ENCODE measurements around the gene RNU6-9. TPM values are rescaled to one million over a fixed set of nuclear protein-coding genes. Genes with fewer than 3 reads are reported as not detected.
"Not testable (repeated sequence)": the region's sequence is repeated elsewhere in the genome, so short reads cannot be mapped to it uniquely, and the experiment has no call there.

The RNU6-9 gene
- total RNA-seq, 2 donors from 2014 or later: not detected

- Mint-ChIP-seq H3K36me3 (ENCODE audit: low read depth) (no peaks in the 10 kb centered on the region), H3K4me3 (peak overlapping the region; percentile 82), H3K27me3 (no peaks in the 10 kb centered on the region), H3K4me1 (peaks cover 24% of the 10 kb centered on the region), H3K27ac (peak overlapping the region; percentile 93)
- ATAC-seq: peak; percentile 61
- peak in 1 of 3 donors; percentile 44 for DNase-seq
- no peaks in the 10 kb centered on the region for H3K9me3 ChIP-seq (ENCODE audit: control insufficient read depth, low read length, poor library complexity, severe bottlenecking)
These were observed 4.5 kb upstream of the RNU6-9 start for GRCh38 chr19:888581-889385.

- no peaks in the 10 kb centered on the region for H3K27me3 Mint-ChIP-seq
- H3K9me3 ChIP-seq (ENCODE audit: control insufficient read depth, low read length, poor library complexity, severe bottlenecking): no peaks in the 10 kb centered on the region
- no peak overlapping the region for H3K27ac Mint-ChIP-seq
- ATAC-seq (no peak), DNase-seq (no peak)
- peaks cover 24% of the 10 kb centered on the region for H3K4me1 Mint-ChIP-seq
- H3K4me3 Mint-ChIP-seq: no peak overlapping the region
- H3K36me3 Mint-ChIP-seq (ENCODE audit: low read depth): no peaks in the 10 kb centered on the region
These were observed 3.5 kb upstream of the RNU6-9 start for GRCh38 chr19:889662-890295.

- peak overlapping the region; percentile 82 for H3K4me3 Mint-ChIP-seq
- peaks cover 26% of the 10 kb centered on the region for H3K4me1 Mint-ChIP-seq
- H3K36me3 Mint-ChIP-seq (ENCODE audit: low read depth): no peaks in the 10 kb centered on the region
- DNase-seq (no peak), ATAC-seq (no peak)
- H3K27ac Mint-ChIP-seq: peak overlapping the region; percentile 85
- no peaks in the 10 kb centered on the region for H3K9me3 ChIP-seq (ENCODE audit: control insufficient read depth, low read length, poor library complexity, severe bottlenecking)
- no peaks in the 10 kb centered on the region for H3K27me3 Mint-ChIP-seq
These were observed 2.5 kb upstream of the RNU6-9 start for GRCh38 chr19:890831-891230.

GRCh38 chr19:891421-892200, 1.7 kb upstream of the RNU6-9 start:
- ATAC-seq: not testable (repeated sequence)

GRCh38 chr19:892243-892893, 916 bp upstream of the RNU6-9 start:
- Mint-ChIP-seq H3K27ac (peak overlapping the region; percentile 95), H3K36me3 (ENCODE audit: low read depth) (no peaks in the 10 kb centered on the region), H3K4me3 (peak overlapping the region; percentile 86), H3K27me3 (no peaks in the 10 kb centered on the region), H3K4me1 (peaks cover 26% of the 10 kb centered on the region)
- DNase-seq (peak in 1 of 3 donors; percentile 53), ATAC-seq (no peak)
- no peaks in the 10 kb centered on the region for H3K9me3 ChIP-seq (ENCODE audit: control insufficient read depth, low read length, poor library complexity, severe bottlenecking)

More at GRCh38 chr19:891421-892200, 1.7 kb upstream of the RNU6-9 start:
- H3K27me3 Mint-ChIP-seq; DNase-seq; H3K9me3 ChIP-seq (ENCODE audit: control insufficient read depth, low read length, poor library complexity, severe bottlenecking); H3K36me3 Mint-ChIP-seq (ENCODE audit: low read depth): not testable (repeated sequence)
- Mint-ChIP-seq H3K27ac (peak overlapping the region; percentile 95), H3K4me1 (peaks cover 26% of the 10 kb centered on the region), H3K4me3 (peak overlapping the region; percentile 86)

GRCh38 chr19:896434-896833, 3.1 kb downstream of the RNU6-9 start:
- no peak for DNase-seq
- Mint-ChIP-seq H3K4me3 (no peak overlapping the region), H3K27ac (no peak overlapping the region), H3K27me3 (no peaks in the 10 kb centered on the region), H3K4me1 (peaks cover 16% of the 10 kb centered on the region), H3K36me3 (ENCODE audit: low read depth) (no peaks in the 10 kb centered on the region)
- no peaks in the 10 kb centered on the region for H3K9me3 ChIP-seq (ENCODE audit: control insufficient read depth, low read length, poor library complexity, severe bottlenecking)
- no peak for ATAC-seq

GRCh38 chr19:896999-897398, 3.7 kb downstream of the RNU6-9 start:
- ATAC-seq (no peak), DNase-seq (no peak)
- Mint-ChIP-seq H3K27ac (peak overlapping the region; percentile 79), H3K4me1 (peaks cover 16% of the 10 kb centered on the region), H3K27me3 (no peaks in the 10 kb centered on the region), H3K36me3 (ENCODE audit: low read depth) (no peaks in the 10 kb centered on the region), H3K4me3 (peak overlapping the region; percentile 31)
- no peaks in the 10 kb centered on the region for H3K9me3 ChIP-seq (ENCODE audit: control insufficient read depth, low read length, poor library complexity, severe bottlenecking)

GRCh38 chr19:897442-898039, 4.3 kb downstream of the RNU6-9 start:
- Mint-ChIP-seq H3K36me3 (ENCODE audit: low read depth) (no peaks in the 10 kb centered on the region), H3K4me1 (peaks cover 14% of the 10 kb centered on the region), H3K27me3 (no peaks in the 10 kb centered on the region), H3K27ac (peak overlapping the region; percentile 79), H3K4me3 (no peak overlapping the region)
- no peaks in the 10 kb centered on the region for H3K9me3 ChIP-seq (ENCODE audit: control insufficient read depth, low read length, poor library complexity, severe bottlenecking)
- DNase-seq: no peak
- no peak for ATAC-seq

GRCh38 chr19:898663-899062, 5.4 kb downstream of the RNU6-9 start:
- Mint-ChIP-seq H3K27ac (no peak overlapping the region), H3K4me3 (no peak overlapping the region), H3K36me3 (ENCODE audit: low read depth) (no peaks in the 10 kb centered on the region), H3K27me3 (no peaks in the 10 kb centered on the region), H3K4me1 (peaks cover 7% of the 10 kb centered on the region)
- H3K9me3 ChIP-seq (ENCODE audit: control insufficient read depth, low read length, poor library complexity, severe bottlenecking): no peaks in the 10 kb centered on the region
- ATAC-seq (peak; percentile 16), DNase-seq (no peak)

GRCh38 chr19:899336-900042, 6.2 kb downstream of the RNU6-9 start:
- no peaks in the 10 kb centered on the region for H3K9me3 ChIP-seq (ENCODE audit: control insufficient read depth, low read length, poor library complexity, severe bottlenecking)
- Mint-ChIP-seq H3K4me1 (peaks cover 12% of the 10 kb centered on the region), H3K36me3 (ENCODE audit: low read depth) (no peaks in the 10 kb centered on the region), H3K27ac (peak overlapping the region; percentile 63), H3K4me3 (no peak overlapping the region), H3K27me3 (no peaks in the 10 kb centered on the region)
- ATAC-seq (no peak), DNase-seq (no peak)

GRCh38 chr19:900043-900301, 6.7 kb downstream of the RNU6-9 start:
- Mint-ChIP-seq H3K27me3 (no peaks in the 10 kb centered on the region), H3K4me3 (no peak overlapping the region), H3K27ac (peak overlapping the region; percentile 63), H3K4me1 (peaks cover 13% of the 10 kb centered on the region), H3K36me3 (ENCODE audit: low read depth) (no peaks in the 10 kb centered on the region)
- no peaks in the 10 kb centered on the region for H3K9me3 ChIP-seq (ENCODE audit: control insufficient read depth, low read length, poor library complexity, severe bottlenecking)
- DNase-seq: no peak
- ATAC-seq: peak; percentile 30

- peak; percentile 77 for ATAC-seq
These were observed 7.2 kb downstream of the RNU6-9 start for GRCh38 chr19:900302-901111.

More at GRCh38 chr19:900302-901111, 7.2 kb downstream of the RNU6-9 start:
- Mint-ChIP-seq H3K4me3 (no peak overlapping the region), H3K4me1 (peaks cover 11% of the 10 kb centered on the region), H3K27me3 (no peaks in the 10 kb centered on the region), H3K36me3 (ENCODE audit: low read depth) (no peaks in the 10 kb centered on the region), H3K27ac (peak overlapping the region; percentile 63)
- DNase-seq: peak in 1 of 3 donors; percentile 44
- no peaks in the 10 kb centered on the region for H3K9me3 ChIP-seq (ENCODE audit: control insufficient read depth, low read length, poor library complexity, severe bottlenecking)
